GM19463 (cell line): ENCODE data around the gene KTN1.

Experiments
- ATAC-seq: cut with Tn5 transposase; IDR thresholded peaks from one replicate; pipeline ENCODE4 v1.9.1; 2021; ENCODE audit warnings: mild to moderate bottlenecking, moderate library complexity; ENCODE audit not compliant: unreplicated experiment

KTN1 gene

GRCh38 chr14:55609681-55610080 is 29.7 kb downstream of the KTN1 start:
- no peak for ATAC-seq

GRCh38 chr14:55610713-55611370 is 30.8 kb downstream of the KTN1 start:
- ATAC-seq = no peak

GRCh38 chr14:55611859-55612258 is 31.9 kb downstream of the KTN1 start:
- ATAC-seq = no peak

GRCh38 chr14:55614304-55614703 is 34.3 kb downstream of the KTN1 start:
- no peak for ATAC-seq

- ATAC-seq = no peak
Measured at GRCh38 chr14:55620277-55620676, 40.3 kb downstream of the KTN1 start.

DNA sequence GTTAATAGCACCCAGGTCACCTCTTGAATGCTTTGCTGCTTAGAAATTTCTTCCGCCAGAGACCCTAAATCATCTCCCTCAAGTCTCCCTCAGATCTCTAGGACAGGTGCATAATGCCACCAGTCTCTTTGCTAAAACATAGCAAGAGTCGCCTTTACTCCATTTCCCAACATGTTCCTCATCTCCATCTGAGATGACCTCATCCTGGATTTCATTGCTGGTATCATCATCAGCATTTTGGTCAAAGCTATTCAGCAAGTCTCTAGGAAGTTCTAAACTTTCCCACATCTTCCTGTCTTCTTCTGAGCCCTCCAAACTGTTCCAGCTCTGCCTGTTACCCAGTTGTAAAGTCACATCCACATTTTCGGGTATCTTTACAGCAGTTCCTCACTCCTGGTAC is 41.0 kb downstream of the KTN1 start:
- ATAC-seq = no peak

GRCh38 chr14:55621391-55621790 is 41.4 kb downstream of the KTN1 start:
- no peak for ATAC-seq

DNA sequence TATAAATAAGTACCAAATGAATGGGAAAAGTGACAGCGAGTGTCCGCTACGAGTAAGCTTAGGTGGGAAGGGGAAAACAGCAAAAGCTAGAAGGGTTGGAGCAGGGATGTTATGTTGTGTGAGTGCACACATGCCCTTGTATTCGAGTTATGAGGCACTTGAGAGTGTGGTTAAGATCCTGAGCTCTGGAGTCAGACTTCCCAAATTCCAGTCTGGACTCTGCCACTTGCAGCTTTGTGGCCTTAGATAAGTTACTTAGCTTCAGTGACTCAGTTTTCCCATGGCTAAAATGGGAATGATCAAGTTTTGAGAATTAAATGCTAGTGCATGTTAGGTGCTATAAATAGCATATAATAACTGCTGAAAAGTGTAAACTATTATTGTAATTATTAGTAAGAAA is 44.9 kb downstream of the KTN1 start:
- no peak for ATAC-seq

GRCh38 chr14:55625481-55625880 is 45.5 kb downstream of the KTN1 start:
- no peak for ATAC-seq

DNA sequence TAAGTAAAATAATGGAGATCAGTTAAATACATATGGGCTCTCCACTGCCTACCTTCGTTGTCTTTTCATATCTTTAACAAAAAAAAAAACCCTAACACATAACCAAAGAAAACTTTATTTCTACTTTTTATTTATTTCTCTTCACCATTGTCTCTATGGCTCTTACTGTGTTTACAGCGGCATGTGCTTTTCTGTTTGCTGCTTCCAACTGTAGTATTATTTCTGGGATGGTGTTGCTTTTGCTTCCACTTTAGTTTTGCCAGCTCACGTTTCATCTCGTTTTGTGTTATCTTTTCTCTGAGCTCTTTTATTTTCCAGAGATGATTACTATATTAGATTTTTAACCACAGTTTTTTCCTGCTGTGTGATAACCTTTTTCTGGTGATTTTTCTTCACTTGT is 46.1 kb downstream of the KTN1 start:
- no peak for ATAC-seq

- ATAC-seq = no peak
Measured at GRCh38 chr14:55628426-55628825, 48.4 kb downstream of the KTN1 start.

- ATAC-seq = no peak
Measured at GRCh38 chr14:55638665-55639064, 58.7 kb downstream of the KTN1 start.

DNA sequence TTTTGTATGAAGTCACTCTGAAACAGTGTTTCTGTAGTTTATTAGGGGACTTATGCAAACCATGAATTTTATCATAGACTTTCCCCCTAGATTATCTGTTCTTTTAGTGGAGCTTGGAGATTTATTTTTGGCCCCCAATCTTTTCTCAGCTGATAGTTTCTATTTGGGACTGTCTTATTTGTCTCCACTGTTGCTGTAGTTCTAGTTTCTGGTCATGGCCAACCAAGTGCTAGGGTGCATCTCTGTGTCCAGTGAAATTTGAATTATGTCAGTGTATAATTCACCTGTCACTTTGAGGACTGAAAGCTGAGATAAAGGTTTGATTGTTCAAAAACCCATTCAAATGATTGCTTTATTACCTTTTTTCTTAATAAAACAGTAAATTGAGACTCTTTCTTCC is 61.3 kb downstream of the KTN1 start:
- no peak for ATAC-seq

DNA sequence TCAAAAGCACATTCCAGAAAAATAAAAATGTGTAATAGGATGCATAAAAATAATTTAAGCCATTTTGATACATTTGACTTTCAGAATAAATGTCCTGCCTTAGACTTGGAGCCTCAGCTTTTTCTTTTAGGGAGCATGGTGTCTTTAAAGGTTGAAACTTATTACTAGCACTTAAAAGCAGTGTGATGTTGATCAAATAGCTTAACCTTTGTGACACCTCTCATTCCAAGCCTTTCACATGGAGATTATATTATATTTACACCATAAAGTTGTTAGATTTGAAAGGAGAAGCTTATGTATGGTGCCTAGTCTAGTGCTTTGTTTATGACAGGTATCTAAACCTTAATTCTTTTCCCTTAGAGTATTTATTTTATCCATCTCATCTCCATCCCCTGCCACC is 61.9 kb downstream of the KTN1 start:
- ATAC-seq = no peak

- no peak for ATAC-seq
Measured at GRCh38 chr14:55645145-55645544, 65.1 kb downstream of the KTN1 start.

- ATAC-seq = no peak
Measured at GRCh38 chr14:55645845-55646832, 66.1 kb downstream of the KTN1 start.

DNA sequence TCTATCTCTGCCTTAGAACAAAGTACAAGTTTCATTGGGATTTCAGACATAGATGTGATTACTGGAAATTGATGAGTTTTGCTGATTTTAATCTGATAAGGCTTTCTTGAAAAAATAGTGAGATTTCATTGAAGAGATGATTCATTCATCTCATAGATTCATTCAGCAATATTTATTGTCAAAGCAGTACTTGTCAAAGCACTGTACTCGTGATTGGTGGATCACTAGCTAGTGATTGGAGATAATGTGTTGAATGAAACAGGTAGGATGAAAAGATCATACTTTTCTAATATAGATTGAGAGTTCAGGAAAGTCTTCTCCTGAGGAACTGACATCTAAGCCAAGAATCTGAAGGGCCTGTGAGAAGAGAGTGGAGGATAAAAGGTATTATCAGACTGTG is 71.0 kb downstream of the KTN1 start:
- no peak for ATAC-seq

DNA sequence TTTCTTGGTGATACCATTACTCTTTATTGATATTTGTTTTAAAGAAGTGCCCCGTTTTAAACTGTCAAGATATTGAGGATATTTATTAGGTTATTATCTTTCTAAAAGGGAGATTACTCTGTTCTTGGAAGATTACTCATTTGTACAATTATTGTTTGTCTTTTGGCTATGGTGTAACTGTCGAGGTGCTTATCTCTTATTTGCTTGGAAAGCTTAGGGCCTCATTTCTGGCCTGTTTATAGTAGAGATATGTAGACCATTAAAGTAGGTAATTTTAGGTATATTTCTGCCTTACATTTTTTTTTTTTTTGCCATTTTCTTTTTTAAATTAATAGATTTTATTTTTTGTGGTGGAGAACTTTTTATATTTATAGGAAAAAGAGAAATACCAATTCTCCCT is 74.2 kb downstream of the KTN1 start:
- no peak for ATAC-seq

- no peak for ATAC-seq
Measured at GRCh38 chr14:55661029-55661428, 81.0 kb downstream of the KTN1 start.

DNA sequence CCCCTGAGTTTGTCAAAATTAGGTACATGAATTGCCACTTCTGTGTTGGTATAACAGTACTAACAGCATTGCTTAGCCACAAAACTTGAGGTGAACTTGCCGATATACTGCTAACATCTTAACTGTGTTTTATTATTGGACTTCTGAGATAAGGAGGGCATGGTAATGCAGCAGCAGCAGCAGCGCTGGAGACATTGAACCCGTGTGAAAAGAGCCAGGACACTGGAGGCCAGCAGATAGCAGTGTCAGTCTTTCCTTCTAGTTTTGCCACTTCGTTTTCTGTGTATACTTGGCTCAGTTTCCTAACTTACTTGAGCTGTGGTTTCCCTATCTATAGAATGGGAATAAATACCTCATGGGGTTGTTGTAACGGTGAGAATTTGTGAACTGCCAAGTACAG is 82.7 kb downstream of the KTN1 start:
- no peak for ATAC-seq

DNA sequence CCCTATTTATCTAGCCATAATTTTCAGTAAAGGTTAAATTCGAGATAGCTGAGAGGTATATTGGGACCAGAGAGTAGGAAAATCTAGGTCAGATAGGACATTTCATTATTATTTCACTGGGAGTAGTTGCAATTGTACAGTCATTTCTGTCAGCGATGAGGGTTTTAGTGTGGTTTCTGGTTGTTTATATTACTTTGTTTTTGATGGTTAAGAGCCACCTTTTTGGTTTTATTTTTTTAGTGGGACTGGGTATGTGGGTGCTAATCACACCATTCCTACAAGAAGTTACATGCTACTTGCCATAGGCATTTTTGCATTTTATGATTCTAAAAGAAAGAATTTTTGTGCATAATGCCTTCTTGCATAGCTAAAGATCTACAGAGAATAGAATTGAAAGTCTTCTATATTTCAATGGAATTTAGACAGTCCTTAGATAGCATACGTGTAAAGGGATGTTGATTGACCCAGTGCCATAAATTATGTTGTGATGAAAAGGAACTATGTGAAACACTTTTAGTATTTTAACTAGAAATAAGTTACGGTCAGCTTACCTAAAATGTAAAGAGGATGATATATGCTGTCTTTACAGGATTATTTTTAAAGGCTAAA is 85.2 kb downstream of the KTN1 start:
- ATAC-seq = no peak

- ATAC-seq = no peak
Measured at GRCh38 chr14:55667801-55668200, 87.8 kb downstream of the KTN1 start.
